ENCODE results near the gene SLC22A24. TPM values are rescaled to one million over a fixed set of nuclear protein-coding genes. Genes with fewer than 3 reads are reported as not detected.

The SLC22A24 gene
- total RNA-seq, 1 donor, result not detected

DNA sequence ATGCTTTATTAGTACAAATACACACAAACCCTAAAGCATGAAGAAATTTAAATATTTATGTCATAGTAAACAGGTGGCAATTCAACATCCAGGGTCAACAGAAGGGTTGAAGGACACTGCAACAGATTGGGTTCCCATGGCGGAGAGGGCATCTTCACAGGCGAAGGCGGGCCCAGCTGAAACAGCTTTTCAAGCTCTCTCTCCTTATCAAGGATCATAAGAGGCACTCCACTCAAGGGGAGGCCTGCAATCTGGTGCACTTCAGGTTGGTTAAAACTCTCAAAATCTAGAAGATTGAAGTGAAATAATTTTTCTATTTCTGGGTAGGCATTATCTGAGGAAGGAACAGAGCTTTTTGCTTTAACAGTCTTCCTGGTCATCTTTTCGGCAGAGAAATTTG is 111.6 kb downstream of the SLC22A24 start:
- TF ChIP-seq, protein P1, sequence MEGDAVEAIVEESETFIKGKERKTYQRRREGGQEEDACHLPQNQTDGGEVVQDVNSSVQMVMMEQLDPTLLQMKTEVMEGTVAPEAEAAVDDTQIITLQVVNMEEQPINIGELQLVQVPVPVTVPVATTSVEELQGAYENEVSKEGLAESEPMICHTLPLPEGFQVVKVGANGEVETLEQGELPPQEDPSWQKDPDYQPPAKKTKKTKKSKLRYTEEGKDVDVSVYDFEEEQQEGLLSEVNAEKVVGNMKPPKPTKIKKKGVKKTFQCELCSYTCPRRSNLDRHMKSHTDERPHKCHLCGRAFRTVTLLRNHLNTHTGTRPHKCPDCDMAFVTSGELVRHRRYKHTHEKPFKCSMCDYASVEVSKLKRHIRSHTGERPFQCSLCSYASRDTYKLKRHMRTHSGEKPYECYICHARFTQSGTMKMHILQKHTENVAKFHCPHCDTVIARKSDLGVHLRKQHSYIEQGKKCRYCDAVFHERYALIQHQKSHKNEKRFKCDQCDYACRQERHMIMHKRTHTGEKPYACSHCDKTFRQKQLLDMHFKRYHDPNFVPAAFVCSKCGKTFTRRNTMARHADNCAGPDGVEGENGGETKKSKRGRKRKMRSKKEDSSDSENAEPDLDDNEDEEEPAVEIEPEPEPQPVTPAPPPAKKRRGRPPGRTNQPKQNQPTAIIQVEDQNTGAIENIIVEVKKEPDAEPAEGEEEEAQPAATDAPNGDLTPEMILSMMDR (IDR thresholded peaks at IDR 0.05; ENCODE audit: insufficient read depth, low read length), result no peak
- DNase-seq (ENCODE audit: low read depth), result no peak
- no peak overlapping the region for H3K4me3 ChIP-seq (ENCODE audit: low read depth, low read length)

Other genes starting within 250 kb of the SLC22A24 start
- not detected in 2 replicates for gene CHRM1, start 222.9 kb downstream of the SLC22A24 start, total RNA-seq (ENCODE audit: low replicate concordance)
- not detected in 2 replicates for gene SLC22A6, start 159.3 kb downstream of the SLC22A24 start, total RNA-seq (ENCODE audit: low replicate concordance)
- not detected in 2 replicates for gene SLC22A8, start 128.4 kb downstream of the SLC22A24 start, total RNA-seq (ENCODE audit: low replicate concordance)
- not detected in 2 replicates for gene SLC22A25, start 99.4 kb upstream of the SLC22A24 start, total RNA-seq (ENCODE audit: low replicate concordance)
- not detected in 2 replicates for gene SLC22A9, start 225.6 kb upstream of the SLC22A24 start, total RNA-seq (ENCODE audit: low replicate concordance)

All from fibroblast of the aortic adventitia (primary cell).